Measurements from ENCODE around the gene KRT80.
A peak's percentile ranks its signal among the peaks of the same experiment; 100 is the strongest.

Gene KRT80

GRCh38 chr12:52126605-52127578 lies 64.9 kb downstream of the KRT80 start:
- no peak for DNase-seq

- no peak for DNase-seq
Measured at GRCh38 chr12:52126050-52126604, 65.7 kb downstream of the KRT80 start.

GRCh38 chr12:52125476-52125900 lies 66.3 kb downstream of the KRT80 start:
- no peak for DNase-seq

- no peak for DNase-seq
Measured at GRCh38 chr12:52123487-52124186, 68.2 kb downstream of the KRT80 start.

- no peak for DNase-seq
Measured at GRCh38 chr12:52122904-52123303, 68.9 kb downstream of the KRT80 start.

- DNase-seq = no peak
Measured at GRCh38 chr12:52122540-52122871, 69.3 kb downstream of the KRT80 start.

- DNase-seq = peak; percentile 34
Measured at GRCh38 chr12:52121824-52122539, 69.8 kb downstream of the KRT80 start.

GRCh38 chr12:52120951-52121823 lies 70.6 kb downstream of the KRT80 start:
- no peak for DNase-seq

GRCh38 chr12:52119398-52120254 lies 72.2 kb downstream of the KRT80 start:
- DNase-seq = peak; percentile 27

All from central memory CD4-positive, alpha-beta T cell (primary cell).